ENCODE results near the gene MGLL.

Gene MGLL

DNA sequence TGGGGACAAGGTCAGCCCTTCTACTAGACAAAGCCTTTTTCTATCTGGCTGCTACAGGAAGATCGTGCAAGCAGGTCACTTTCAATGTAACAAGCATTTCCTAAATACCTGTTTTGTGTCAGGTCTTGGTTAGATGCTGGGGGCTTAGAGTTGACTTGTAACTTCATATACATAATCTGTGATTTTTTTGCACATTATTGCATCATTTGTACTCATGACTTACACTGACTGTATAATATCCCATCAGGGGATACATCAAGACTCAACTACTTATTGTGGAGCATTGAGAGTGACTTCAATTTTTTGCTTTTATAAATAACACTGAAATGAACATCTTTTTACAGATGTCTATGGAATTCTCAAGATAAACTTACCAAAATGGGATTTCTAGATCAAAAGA is 80.6 kb downstream of the MGLL start:
- H3K79me2 ChIP-seq, result no peaks in the 10 kb centered on the region
- no peaks in the 10 kb centered on the region for H3K9me3 ChIP-seq (ENCODE audit: control insufficient read depth, low read length)
- H3K4me1 ChIP-seq, result no peaks in the 10 kb centered on the region
- H3K4me3 ChIP-seq (ENCODE audit: low read depth, low read length), result no peak overlapping the region
- H3K4me2 ChIP-seq (ENCODE audit: low read length), result no peak overlapping the region
- TF ChIP-seq, protein P1, sequence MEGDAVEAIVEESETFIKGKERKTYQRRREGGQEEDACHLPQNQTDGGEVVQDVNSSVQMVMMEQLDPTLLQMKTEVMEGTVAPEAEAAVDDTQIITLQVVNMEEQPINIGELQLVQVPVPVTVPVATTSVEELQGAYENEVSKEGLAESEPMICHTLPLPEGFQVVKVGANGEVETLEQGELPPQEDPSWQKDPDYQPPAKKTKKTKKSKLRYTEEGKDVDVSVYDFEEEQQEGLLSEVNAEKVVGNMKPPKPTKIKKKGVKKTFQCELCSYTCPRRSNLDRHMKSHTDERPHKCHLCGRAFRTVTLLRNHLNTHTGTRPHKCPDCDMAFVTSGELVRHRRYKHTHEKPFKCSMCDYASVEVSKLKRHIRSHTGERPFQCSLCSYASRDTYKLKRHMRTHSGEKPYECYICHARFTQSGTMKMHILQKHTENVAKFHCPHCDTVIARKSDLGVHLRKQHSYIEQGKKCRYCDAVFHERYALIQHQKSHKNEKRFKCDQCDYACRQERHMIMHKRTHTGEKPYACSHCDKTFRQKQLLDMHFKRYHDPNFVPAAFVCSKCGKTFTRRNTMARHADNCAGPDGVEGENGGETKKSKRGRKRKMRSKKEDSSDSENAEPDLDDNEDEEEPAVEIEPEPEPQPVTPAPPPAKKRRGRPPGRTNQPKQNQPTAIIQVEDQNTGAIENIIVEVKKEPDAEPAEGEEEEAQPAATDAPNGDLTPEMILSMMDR (IDR thresholded peaks at IDR 0.05), result no peak
- no peaks in the 10 kb centered on the region for H3K27me3 ChIP-seq (ENCODE audit: control insufficient read depth, insufficient read depth, low read length)
- H2AFZ ChIP-seq, result no peak overlapping the region
- H3K27ac ChIP-seq, result no peak overlapping the region
- no peak overlapping the region for H3K9ac ChIP-seq
- no peaks in the 10 kb centered on the region for H3K36me3 ChIP-seq (ENCODE audit: control insufficient read depth, insufficient read depth, low read length)

DNA sequence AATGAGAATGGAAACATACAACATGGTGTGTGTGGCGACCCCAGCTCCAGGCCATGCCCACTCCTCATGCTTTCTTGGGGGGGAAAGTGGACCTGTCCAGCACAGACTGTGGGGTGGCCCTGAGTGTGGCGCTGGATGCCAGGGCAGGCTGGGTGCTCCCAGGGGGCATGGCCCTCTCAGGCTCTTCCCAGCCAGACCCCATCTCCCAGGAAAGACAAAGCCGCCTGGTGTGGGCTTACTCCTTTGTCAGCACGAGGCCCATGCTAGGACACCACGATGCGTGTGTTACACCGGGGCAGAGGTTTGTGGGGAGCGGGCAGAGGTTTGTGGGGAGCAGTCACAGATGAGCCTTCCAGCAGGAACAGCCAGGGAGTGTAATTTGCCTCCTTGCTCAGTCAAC is 81.1 kb downstream of the MGLL start:
- no peaks in the 10 kb centered on the region for H3K36me3 ChIP-seq (ENCODE audit: control insufficient read depth, insufficient read depth, low read length)
- H3K4me2 ChIP-seq (ENCODE audit: low read length), result no peak overlapping the region
- TF ChIP-seq, protein P1 (IDR thresholded peaks at IDR 0.05), result no peak
- H3K4me1 ChIP-seq, result no peaks in the 10 kb centered on the region
- H3K9ac ChIP-seq, result no peak overlapping the region
- H3K9me3 ChIP-seq (ENCODE audit: control insufficient read depth, low read length), result no peaks in the 10 kb centered on the region
- H3K27ac ChIP-seq, result no peak overlapping the region
- no peaks in the 10 kb centered on the region for H3K79me2 ChIP-seq
- no peak overlapping the region for H3K4me3 ChIP-seq (ENCODE audit: low read depth, low read length)
- no peaks in the 10 kb centered on the region for H3K27me3 ChIP-seq (ENCODE audit: control insufficient read depth, insufficient read depth, low read length)
- no peak overlapping the region for H2AFZ ChIP-seq

DNA sequence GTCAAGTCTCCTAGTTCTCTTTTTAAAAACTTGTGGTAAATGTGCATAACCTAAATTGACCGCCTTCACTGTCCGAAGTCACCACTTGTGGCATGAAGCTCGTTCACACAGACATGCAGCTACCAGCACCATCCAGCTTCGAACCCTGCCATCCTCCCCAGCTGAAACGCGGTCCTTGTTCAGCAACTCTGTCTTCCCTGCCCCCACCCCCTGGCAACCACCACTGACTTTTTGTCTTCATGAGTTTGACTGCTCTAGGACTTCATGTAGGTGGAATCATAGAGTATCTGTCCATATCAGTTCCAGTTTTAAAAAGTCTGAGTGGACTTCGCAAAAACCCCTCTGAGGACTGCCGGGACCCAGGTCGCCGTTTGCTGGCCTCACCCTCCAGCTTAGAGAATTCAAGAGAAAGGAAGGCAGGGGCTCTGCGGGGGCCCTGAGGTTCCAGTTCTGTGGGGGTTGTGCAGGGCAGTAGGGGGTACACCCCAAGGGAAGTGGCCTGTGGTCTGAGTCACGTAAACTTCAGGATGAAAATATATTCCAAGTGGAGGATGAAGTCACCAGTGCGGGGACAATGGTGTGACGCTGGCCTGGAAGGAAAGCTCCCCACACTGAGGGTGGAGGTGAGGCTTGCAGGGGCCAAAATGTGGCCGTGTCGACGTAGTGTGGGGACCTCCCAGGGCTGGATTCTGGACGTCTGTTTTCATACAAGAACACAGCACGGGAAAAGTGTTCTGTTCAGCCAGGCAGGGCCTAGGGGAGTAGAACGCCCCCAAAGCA is 82.0 kb downstream of the MGLL start:
- TF ChIP-seq, protein P1 (IDR thresholded peaks at IDR 0.05), result no peak
- H3K79me2 ChIP-seq, result no peaks in the 10 kb centered on the region
- no peaks in the 10 kb centered on the region for H3K27me3 ChIP-seq (ENCODE audit: control insufficient read depth, insufficient read depth, low read length)
- H3K9ac ChIP-seq, result no peak overlapping the region
- H3K4me2 ChIP-seq (ENCODE audit: low read length), result no peak overlapping the region
- H2AFZ ChIP-seq, result no peak overlapping the region
- H3K9me3 ChIP-seq (ENCODE audit: control insufficient read depth, low read length), result no peaks in the 10 kb centered on the region
- H3K36me3 ChIP-seq (ENCODE audit: control insufficient read depth, insufficient read depth, low read length), result no peaks in the 10 kb centered on the region
- no peak overlapping the region for H3K27ac ChIP-seq
- H3K4me1 ChIP-seq, result no peaks in the 10 kb centered on the region
- H3K4me3 ChIP-seq (ENCODE audit: low read depth, low read length), result no peak overlapping the region

DNA sequence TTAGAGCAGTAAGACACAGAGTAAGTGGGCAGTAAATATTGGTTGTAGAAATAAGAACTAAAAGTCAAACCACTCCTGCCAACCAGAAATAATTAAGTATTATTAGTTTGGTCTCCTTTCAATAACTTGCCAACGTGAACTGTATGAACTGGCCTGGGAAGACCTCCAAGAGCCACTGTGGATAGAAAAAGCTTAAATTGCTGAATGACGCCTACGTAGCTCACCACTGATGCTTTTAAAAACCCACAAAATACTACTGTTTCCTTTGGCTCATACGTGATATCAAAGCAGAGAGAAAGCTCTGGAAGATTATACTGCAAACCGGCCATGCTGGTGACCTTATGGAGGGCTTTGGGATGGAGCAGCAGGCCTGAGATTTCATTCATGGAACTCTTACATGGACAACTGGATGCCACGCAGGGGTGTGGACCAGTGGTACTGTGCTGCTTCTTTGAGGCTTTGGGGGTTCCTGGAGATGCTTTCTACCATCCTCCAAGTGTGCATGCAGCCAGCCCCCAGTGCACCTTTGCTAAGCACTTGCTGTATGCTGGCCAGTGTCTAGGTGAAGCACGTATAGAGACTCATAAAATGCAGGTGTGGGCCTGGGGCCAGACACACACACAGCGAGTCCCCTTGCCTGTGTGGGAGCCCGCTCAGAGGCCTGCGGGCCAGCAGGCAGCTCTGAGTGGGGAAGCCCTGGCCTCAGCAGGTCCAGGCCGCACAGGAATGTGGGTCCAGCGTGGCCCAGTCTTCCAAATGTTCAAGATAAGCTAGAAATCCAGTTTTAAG is 82.8 kb downstream of the MGLL start:
- TF ChIP-seq, protein P1 (IDR thresholded peaks at IDR 0.05), result no peak
- Histone ChIP-seq H3K79me2 (no peaks in the 10 kb centered on the region), H3K27ac (no peak overlapping the region), H3K4me2 (ENCODE audit: low read length) (no peak overlapping the region), H3K27me3 (ENCODE audit: control insufficient read depth, insufficient read depth, low read length) (no peaks in the 10 kb centered on the region), H3K36me3 (ENCODE audit: control insufficient read depth, insufficient read depth, low read length) (no peaks in the 10 kb centered on the region), H3K9me3 (ENCODE audit: control insufficient read depth, low read length) (no peaks in the 10 kb centered on the region), H2AFZ (no peak overlapping the region), H3K9ac (no peak overlapping the region), H3K4me3 (ENCODE audit: low read depth, low read length) (no peak overlapping the region), H3K4me1 (peaks cover 3% of the 10 kb centered on the region)
